SW480 (cell line): ENCODE data around the gene ARGLU1.
"Not testable (repeated sequence)": the region's sequence is repeated elsewhere in the genome, so short reads cannot be mapped to it uniquely, and the experiment has no call there.

Experiments
- DNase-seq: peaks from one replicate; pipeline ENCODE4 v3.0.0-alpha.2; 2016; ENCODE audit warnings: low spot score

The ARGLU1 gene, protein sequence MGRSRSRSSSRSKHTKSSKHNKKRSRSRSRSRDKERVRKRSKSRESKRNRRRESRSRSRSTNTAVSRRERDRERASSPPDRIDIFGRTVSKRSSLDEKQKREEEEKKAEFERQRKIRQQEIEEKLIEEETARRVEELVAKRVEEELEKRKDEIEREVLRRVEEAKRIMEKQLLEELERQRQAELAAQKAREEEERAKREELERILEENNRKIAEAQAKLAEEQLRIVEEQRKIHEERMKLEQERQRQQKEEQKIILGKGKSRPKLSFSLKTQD

DNA sequence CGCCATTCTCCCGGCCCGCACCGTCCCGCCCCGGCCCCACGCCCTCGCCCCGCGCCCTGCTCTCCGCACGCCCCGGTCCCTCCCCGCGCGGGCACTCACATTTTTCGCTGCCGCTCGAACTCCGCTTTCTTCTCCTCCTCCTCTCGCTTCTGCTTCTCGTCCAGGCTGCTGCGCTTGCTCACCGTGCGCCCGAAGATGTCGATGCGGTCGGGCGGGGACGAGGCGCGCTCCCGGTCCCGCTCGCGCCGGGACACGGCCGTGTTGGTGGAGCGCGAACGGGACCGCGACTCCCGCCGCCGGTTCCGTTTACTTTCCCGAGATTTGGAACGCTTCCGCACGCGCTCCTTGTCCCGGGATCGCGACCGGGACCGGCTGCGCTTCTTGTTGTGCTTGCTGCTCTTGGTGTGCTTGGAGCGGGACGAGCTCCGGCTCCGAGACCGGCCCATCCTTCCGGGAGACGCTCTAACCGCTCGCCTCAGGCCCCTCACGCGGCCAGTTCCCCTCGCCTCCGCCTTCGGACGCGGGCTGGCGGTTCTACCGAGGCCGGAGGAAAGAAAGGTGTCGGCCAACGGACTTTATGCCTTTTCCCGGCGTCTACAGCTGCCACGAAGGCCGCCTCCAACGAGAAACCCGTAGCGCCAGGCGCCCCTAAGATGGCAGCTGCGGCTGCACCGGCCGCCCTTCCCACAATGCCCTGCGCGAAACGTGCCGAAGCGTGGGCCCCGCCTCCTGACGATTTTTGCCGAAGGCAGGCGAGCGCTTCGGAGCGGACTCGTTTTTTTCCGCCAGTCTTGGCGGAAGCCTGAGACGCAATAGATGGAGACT is at the start of gene ARGLU1:
Gene ARGLU1 (minus strand): TSS at position 664 of the 825 bp plus-strand sequence. CDS start 218 bp downstream, at position 446.
- peak; percentile 85 for DNase-seq

DNA sequence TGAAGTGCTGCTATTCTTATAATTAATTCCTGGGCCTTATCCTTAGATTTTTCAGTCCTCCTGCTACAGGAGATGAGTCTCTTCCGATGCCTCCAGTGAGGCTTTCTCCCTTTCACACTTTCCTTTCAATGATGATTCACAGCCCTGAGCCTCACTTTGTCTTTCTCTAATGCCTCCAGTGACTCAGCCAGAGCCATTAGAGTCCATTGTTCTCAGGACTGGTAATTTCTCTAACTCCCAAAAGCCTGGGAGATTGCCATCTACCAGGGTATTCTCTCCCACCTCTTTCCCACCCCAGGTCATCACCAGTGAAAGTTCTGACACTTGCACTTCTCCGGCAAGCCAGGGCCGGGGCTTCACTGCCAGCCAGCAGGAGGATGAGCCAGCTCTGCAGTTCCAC is 49.6 kb upstream of the ARGLU1 start:
- DNase-seq: no peak

DNA sequence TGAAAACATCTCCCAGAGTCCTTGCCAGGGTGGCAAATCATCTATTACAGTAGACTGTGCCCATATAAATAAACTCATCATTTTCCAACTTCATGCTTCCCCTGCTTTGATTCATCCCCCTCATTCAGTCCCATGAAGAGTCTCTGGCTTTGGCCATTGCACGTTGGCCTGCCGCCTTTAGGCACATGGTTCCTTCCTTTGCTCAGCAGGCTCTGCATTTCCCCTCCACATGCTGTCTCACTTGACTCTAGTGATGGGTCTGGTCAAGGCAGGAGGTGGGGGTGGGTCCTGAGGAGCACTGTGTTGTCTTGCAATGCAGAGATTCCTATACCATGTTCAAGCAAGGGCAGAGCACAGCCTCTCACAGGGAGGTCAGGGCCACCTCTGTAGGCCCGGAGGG is 48.8 kb upstream of the ARGLU1 start:
- no peak for DNase-seq

DNA sequence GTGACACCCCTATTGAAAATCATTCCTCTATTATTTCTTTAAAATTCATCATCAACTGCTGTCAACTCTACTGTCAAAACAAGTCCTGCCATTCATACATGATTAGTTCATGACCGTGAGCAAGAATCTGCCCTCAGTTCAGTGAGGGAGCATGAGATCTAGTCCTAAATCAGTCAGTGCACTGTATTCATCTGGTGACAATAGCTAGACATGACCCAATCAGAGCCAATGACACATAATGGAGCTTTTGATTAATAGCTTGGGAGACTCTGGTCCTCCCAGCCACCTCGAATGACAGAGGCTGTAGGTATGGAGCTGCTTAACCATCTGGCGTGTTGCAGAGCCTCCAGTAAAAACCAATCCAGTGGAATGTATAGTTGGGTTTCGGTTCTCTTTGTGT is 46.9 kb upstream of the ARGLU1 start:
- no peak for DNase-seq

DNA sequence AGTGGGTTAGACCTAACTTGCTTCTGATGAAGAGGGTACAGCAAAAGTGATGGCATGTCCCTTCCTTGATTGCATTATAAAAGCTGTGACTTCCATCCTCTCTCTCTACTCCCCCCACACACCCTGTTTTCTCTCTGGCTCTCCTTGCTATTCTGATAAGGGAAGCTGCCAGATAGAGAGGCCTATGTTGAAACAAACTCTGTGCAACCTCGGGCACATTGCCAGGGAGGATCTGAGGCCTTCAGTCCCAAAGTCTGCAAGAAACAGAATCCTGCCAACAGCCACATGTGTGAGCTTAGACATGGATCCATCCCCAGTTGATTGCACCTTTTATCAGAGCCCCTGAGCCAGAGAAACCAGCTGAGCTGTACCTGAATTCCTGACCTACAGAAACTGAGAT is 44.8 kb upstream of the ARGLU1 start:
- DNase-seq: no peak

DNA sequence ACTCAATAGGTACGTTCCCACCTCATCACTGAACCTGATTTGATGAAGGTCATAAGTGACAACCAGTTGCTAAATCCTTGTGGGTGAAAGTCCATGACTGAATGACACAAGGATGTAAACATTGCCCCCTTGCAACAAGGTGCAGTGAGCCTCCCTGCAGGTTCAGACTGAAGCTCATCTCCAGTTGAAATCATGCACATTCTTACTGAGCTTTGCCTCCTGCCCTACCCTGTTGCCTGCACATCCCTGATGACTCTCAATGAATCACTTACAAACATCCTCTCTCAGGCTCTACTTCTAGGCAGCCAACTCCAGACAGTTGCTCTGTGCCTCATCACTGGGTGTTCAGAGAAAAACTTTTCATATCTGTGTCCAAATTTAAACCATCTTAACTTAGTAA is 42.5 kb upstream of the ARGLU1 start:
- no peak for DNase-seq

DNA sequence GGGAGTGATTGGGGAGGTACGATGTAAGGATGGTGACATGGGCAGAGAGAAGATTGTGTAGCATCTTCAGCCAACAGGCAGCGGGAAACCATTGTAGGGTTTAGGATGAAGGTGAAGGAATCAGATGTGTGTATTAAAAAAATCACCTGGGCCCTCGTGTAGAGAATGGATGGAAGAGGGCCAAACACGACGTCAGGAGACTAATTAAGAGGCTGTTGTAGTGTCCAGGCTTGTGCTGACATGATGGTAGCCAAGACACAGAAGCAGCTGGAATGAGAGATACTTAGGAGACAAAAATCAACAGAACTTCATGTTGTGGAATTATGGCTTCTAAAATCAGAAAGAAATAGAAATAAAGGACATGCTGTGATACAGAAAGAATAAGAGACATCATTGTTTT is 41.2 kb upstream of the ARGLU1 start:
- DNase-seq: no peak

DNA sequence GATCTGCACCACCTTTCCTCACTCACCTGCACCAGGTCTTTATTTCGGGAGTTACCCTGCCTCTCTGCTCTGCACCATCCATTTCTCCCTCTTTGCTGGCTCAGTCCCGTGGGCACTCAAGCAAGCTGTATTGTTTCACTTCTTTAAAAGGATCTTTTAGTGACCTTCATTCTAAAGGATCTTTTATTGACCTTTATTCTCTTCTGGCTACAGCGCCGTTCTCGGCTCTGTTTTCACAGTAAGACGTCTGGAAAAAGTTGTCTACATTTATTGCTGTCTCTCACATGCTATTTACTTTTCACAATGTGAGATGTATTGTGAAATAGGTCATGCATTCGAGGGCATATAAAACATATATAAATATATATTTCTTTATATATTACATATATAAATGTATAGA is 35.6 kb upstream of the ARGLU1 start:
- no peak for DNase-seq

DNA sequence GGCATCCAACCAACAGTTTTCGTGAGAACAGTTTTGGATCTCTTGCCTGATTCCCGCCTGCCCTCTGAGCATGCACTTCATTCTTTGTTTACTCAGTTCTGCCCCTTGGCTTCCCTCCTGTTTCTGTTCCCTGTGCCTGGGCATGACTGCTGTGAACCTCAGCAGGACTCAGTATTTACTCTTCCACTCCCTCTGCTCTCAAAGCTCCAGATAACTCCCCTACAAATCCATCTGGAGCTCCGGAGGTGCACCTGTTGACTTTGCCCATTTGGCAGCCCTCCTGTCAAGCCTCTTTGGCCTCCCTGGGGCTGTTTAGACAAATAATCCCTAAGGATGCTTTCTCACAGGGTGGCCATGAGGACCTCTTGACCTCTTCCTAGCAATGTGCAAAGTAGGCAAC is 34.2 kb upstream of the ARGLU1 start:
- no peak for DNase-seq

DNA sequence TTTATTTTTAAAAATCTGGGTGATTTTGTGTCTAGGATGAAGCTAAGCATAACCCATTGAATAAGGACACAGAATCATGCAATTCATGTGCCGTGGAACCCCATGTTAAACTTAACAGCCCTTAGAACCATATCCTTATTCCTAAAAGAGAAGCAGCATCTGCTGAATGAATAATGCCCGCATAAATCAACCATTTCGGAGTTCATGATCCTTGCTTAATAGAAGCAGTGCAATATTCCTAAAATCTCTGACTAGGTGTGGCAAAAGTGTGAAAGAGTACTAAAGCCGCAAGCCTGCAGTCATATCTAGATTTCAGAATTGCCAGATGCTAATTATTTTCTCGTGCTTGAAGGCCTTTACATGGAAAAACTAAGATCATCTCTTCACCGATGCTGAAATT is 33.6 kb upstream of the ARGLU1 start:
- no peak for DNase-seq

DNA sequence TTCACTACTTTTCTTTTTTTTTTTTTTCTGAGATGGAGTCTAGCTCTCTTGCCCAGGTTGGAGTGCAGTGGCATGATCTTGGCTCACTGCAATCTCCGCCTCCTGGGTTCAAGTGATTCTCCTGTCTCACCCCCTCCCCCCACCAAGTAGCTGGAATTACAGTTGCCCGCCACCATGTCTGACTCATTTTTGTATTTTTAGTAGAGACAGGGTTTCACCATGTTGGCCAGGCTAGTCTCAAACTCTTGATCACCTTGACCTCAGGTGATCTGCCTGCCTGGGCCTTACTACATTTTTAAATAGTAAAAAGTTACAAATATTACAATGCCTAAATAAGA is 32.8 kb upstream of the ARGLU1 start:
- not testable (repeated sequence) for DNase-seq

DNA sequence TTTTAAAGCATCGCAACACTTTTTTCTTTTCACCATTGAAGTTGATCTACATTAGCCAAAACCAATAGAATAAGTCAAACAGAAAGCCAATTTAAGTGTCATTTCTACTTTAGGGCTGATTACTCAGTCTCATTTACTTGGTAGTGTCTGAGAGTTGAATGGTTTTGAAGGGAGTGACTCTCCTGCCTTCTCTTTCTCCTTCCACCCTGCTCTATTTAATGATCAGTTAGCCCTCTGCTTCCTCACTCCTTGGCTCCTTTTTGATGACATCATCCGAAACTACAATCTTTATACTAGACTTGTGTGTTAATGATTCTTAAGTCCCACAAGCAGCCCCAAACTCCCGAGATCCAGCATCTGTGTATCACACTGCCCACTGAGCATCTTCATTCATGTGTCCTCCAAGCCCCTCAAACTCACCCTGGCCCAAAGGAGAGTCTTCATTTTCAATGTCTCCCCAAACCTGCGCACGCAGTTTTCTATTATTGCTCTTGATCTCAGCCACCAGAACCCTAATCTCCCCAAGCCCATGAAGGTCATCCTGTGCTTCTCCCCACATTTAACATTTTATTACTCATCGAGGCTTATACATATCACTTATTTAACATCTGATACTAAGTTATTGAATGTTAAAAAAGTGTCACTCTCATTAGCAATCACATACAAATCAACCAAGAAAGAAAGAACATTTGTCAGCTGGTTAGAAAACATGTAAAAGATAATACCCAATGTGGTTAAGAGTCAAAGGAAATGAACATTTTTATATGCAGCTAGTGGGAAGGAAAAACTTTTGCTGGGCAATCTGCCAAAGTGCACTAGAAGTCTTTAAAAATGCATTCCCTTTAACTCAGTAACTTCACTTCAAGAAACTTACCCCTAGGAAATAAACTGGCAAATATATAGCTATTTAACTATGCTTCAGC is 32.2 kb upstream of the ARGLU1 start:
- no peak for DNase-seq

DNA sequence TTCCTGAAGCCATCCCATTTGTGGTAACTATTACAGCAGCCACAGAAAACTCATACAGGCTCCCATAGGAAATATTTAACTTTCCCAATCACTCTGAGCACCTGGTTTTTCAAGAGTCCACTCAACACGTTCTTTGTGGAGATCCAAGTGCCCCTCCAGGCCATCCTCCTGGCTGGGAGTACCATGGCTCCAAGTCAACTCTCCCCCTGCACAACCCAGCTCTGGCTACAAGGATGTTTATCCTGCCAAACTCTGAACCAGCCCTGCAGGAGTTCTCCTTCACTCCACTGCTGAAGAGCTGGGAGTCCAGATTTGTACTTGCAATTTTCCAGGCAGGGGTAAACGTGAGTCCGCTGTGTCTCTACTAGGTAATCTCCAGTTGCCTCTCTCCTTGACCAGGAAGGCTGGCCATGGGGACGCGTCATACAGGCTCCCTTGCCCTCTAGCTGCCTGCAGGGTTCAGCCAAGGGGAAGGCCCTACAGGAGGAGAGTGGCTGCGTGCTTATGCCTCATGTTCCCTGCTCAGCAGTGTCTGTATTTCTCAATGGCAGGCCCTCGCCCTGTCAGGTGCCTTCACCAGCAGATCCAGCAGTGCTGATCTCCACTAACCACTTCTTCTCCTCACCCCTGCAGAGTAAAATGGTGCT is 29.9 kb upstream of the ARGLU1 start:
- no peak for DNase-seq

DNA sequence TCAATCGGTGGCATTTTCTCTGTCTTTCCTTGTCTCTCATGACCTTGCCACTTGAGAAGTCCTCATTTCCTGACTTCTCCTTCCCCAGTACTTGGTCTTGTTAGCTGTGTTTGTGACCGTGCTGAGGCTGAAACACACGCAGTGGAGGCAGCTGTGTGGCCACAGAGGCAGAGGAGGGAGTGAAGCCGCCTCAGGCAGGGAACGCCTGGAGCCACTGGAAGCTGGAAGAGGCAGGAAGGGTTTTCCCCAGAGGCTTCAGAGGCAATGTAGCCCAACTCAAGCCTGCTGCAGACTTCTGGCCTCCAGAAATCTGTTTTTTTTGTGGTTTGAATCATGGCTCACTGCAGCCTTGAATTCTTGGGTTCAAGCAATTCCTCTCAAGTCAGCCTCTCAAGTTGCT is 29.2 kb upstream of the ARGLU1 start:
- DNase-seq: no peak

DNA sequence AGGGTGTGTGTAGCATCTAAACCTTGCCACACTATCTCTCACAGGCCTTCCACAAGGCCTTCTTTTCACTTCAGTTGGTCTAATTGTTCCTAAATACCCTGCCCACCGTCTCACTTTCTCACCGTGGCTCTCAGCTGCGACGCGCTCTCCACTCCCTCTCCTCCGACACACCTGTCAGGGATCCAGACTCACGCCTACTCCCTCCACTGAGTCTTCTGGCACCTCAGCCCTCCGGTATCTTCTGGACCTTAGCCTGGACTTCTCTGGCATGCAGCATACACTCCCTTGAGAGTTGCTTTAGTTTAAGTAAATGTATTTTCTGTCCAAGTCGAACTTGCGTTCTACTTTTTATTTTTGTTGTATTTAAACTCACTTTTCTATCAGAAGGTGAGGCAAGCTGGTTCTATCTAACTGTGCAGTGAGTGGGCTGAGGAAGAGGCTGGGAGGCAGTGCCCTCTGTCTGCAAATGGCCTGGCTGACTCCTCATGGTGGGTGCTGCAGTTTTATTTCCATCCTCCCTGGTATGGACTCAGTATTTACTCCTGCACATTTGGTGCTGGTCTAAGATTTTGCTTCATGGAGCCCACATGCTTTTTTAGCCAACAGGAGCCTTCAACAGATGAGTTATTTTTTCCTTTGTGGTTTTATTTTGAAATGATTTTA is 28.5 kb upstream of the ARGLU1 start:
- DNase-seq: no peak

DNA sequence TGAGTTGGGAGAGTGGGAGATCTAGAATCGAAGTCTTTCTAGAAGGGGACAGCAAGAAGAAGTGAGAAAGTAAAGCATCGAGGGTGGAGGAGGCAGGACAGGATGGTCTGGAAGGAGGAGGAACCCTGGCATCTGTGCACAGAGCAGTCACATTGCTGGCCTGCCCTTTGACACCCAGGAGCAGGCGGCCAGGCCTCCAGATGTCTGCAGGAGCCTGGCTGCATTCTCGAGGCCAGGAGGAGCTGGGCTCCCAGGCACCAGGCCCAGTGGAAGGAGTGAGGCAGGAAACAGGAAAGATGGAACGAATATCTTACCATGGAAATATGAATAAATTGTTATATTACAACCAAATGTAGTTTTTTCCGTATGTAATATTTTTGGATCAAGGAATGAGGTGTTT is 27.7 kb upstream of the ARGLU1 start:
- DNase-seq: no peak

DNA sequence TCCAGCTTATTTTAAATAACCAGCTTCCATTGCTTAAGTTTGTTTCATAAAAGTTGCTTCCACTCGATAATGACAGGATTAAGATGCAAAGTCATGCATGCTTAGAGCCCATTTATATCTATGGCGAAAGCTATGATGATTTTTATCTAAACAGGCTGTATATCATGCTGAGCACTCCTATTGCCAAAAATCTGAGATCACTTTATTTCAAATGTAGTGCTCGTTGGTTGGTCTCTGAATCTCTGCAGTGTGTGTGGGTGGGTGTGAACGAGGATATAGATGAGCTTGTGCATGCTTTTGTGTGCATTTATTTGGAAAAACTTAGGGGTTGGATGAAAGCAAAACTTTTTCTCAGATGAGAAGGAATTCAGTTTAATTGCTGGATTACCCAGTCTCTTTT is 27.0 kb upstream of the ARGLU1 start:
- no peak for DNase-seq

DNA sequence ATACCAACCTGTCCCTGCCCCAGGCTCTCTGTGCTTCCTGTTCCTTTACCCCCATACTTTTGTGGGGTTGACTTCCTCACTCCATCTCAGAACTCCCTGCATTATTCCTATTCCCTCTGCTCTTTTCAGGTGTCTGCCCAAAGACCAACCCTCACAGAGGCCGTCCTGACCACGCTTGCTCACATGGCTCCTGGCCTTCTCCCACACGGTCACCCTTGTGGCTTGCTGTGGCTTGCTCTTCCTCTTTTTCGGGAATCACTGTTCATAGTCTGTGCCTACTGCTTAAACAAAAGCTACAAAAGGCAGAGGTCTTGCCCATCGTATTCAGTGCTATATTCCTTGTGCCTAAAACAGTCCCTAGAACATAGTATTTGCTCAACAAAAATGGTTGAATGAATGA is 25.2 kb upstream of the ARGLU1 start:
- no peak for DNase-seq

DNA sequence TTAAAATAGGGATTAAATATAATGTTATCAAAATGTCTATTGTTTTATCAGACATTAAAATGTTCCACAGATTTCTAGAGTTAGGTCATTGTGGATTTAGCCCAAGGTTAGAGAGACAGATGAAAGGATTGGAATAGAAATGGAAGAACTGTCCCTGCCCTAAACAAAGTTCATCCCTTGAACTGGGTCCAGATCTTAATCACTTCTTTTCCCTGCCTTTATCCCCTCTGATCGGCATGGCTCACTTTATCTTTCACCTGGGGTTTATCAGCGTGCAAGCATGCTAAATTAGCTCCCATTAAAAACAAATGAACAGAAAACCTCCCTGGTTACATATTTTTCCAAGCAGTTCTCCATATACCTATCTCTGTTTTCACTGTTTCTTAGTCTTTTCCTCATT is 23.4 kb upstream of the ARGLU1 start:
- DNase-seq: no peak

DNA sequence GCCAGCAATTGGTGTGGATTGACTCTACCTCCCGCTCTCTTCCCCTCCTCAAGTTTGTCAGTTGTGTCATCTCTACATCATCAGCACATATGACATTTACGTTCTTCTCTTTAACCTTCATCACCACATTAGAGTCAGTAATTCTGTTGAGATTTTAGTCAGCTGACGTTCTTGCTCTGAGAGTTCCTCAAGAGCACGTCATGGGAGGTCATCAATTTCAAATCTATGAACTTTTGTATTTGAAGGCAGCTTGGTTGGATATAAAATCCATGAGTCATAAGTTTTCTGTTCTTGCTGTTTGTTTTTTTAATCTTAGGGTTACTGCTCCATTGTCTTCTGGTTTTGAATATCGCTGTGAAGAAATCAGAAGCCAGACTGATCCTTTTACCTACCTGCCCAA is 21.8 kb upstream of the ARGLU1 start:
- DNase-seq: no peak

DNA sequence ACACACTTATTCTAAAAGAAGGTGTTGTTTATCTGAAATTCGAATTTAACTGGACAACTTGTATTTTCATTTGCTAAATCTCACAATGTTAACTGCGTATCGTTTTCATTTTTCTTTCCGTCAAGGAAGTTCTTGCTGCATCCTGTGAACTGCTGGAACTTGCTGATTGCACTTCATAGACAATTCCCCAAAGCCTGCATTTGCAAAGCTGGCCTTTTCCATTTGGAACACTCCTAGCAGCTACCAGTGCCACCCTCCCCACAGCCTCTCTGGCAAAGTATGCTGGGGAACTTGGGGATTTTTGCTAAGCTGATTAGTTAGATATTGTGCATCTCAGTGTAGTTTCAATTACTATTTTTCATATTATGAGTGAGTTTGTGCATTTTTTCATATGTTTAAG is 20.4 kb upstream of the ARGLU1 start:
- DNase-seq: no peak

DNA sequence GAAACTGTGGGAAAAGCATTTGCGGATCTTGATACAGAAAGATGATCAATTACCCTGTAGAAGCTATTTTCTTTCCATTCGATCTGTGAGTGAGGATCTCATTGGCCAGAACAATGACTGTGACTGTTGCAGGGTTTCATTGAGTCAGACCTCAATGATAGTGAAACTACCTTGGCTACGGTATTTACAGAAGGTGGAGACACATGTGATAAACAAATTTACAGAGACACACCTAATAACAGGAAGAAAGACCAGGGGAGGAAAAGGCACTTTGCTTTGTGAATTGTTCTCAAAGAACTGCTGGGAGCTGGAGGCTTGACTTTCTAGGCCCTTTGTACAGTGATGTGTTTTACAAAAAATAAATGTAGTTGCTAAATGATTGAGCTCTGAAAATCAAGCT is 19.9 kb upstream of the ARGLU1 start:
- DNase-seq: peak; percentile 9
